Mesenchymal stem cell (in vitro differentiated cells and primary cell): ENCODE results near the gene BTN1A1. TPM values are rescaled to one million over a fixed set of nuclear protein-coding genes. Genes with fewer than 3 reads are reported as not detected.

Source experiments
- DNase-seq: peaks from one replicate; pipeline ENCODE4 v3.0.0-alpha.2; 2013
- H2AFZ ChIP-seq: one replicate; pipeline ENCODE4 v1.6.1; 2013; ENCODE audit warnings: low read depth, mild to moderate bottlenecking, control low read depth, inconsistent platforms, low read length, moderate library complexity
- H2AK5ac ChIP-seq: 2 replicates; pipeline ENCODE4 v1.6.1; 2013; ENCODE audit warnings: low read length, moderate library complexity, mild to moderate bottlenecking, inconsistent platforms; ENCODE audit not compliant: severe bottlenecking
- H2BK120ac ChIP-seq: one replicate; pipeline ENCODE4 v1.6.1; 2013; ENCODE audit warnings: low read depth, mild to moderate bottlenecking, inconsistent platforms, low read length, moderate library complexity
- H2BK12ac ChIP-seq, 2 experiments: one replicate each; pipeline ENCODE4 v1.6.1; 2013; ENCODE audit warnings: inconsistent platforms in 2 of 2, low read length in 2 of 2, mild to moderate bottlenecking in 2 of 2, moderate library complexity in 2 of 2, control low read depth in 1 of 2
- H2BK15ac ChIP-seq: one replicate; pipeline ENCODE4 v1.6.1; 2013; ENCODE audit warnings: mild to moderate bottlenecking, low read depth, inconsistent platforms; ENCODE audit not compliant: poor library complexity, severe bottlenecking
- H2BK5ac ChIP-seq: 2 replicates; pipeline ENCODE4 v1.6.1; 2013; ENCODE audit warnings: low read depth, mild to moderate bottlenecking, low read length, control low read depth, inconsistent platforms; ENCODE audit not compliant: poor library complexity, severe bottlenecking
- H3K14ac ChIP-seq, 2 experiments: one replicate each; pipeline ENCODE4 v1.6.1; 2013; ENCODE audit warnings: inconsistent platforms in 2 of 2, low read length in 2 of 2, control low read depth in 1 of 2, mild to moderate bottlenecking in 1 of 2, moderate library complexity in 1 of 2
- H3K18ac ChIP-seq, 2 experiments: one replicate each; pipeline ENCODE4 v1.6.1; 2013; ENCODE audit warnings: inconsistent platforms in 2 of 2, low read length in 2 of 2, control low read depth in 1 of 2, low read depth in 1 of 2, mild to moderate bottlenecking in 1 of 2
- H3K23ac ChIP-seq, 2 experiments: one replicate each; pipeline ENCODE4 v1.6.1; 2013; ENCODE audit warnings: inconsistent platforms in 2 of 2, low read length in 2 of 2, mild to moderate bottlenecking in 2 of 2, moderate library complexity in 2 of 2, control low read depth in 1 of 2
- H3K27ac ChIP-seq: 2 replicates; pipeline ENCODE4 v1.5.1; 2013; ENCODE audit warnings: mild to moderate bottlenecking, moderate library complexity, low read length, control low read depth, inconsistent platforms; ENCODE audit not compliant: poor library complexity, severe bottlenecking
- H3K27me3 ChIP-seq, 2 experiments: 2 replicates each; pipeline versions ENCODE4 v1.6.1 to v1.7.0; 2013; ENCODE audit warnings: low read length in 2 of 2, mild to moderate bottlenecking in 2 of 2, moderate library complexity in 2 of 2, control low read depth in 1 of 2, inconsistent platforms in 1 of 2; ENCODE audit not compliant: control insufficient read depth in 1 of 2, insufficient read depth in 1 of 2
- H3K36me3 ChIP-seq, 2 experiments: 2 replicates each; pipeline versions ENCODE4 v1.6.1 to v1.7.0; 2013; ENCODE audit warnings: low read length in 2 of 2, control low read depth in 1 of 2, inconsistent platforms in 1 of 2, low read depth in 1 of 2, mild to moderate bottlenecking in 1 of 2; ENCODE audit not compliant: insufficient read depth in 2 of 2, control insufficient read depth in 1 of 2
- H3K4ac ChIP-seq, 2 experiments: one replicate each; pipeline ENCODE4 v1.6.1; 2013; ENCODE audit warnings: inconsistent platforms in 2 of 2, low read length in 2 of 2, mild to moderate bottlenecking in 2 of 2, moderate library complexity in 2 of 2, control low read depth in 1 of 2, low read depth in 1 of 2
- H3K4me1 ChIP-seq: 2 replicates; pipeline ENCODE4 v1.6.1; 2013; ENCODE audit warnings: low read depth, low read length, control low read depth; ENCODE audit not compliant: control insufficient read depth, insufficient read depth
- H3K4me2 ChIP-seq: 2 replicates; pipeline ENCODE4 v1.6.1; 2013; ENCODE audit warnings: low read length, mild to moderate bottlenecking, inconsistent platforms; ENCODE audit not compliant: poor library complexity, severe bottlenecking
- H3K4me3 ChIP-seq, 2 experiments: 2 replicates each; pipeline versions ENCODE4 v1.5.1 to v1.7.0; 2013; ENCODE audit warnings: low read length in 2 of 2, mild to moderate bottlenecking in 2 of 2, control low read depth in 1 of 2, low read depth in 1 of 2; ENCODE audit not compliant: insufficient read depth in 1 of 2
- H3K79me1 ChIP-seq: replicated peaks from 2 replicates; pipeline ENCODE4 v1.6.1; 2013; ENCODE audit warnings: mild to moderate bottlenecking, control low read depth, low read length, inconsistent platforms; ENCODE audit not compliant: poor library complexity, severe bottlenecking
- H3K9ac ChIP-seq: 2 replicates; pipeline ENCODE4 v1.7.0; 2013; ENCODE audit warnings: mild to moderate bottlenecking, low read length, moderate library complexity
- H3K9me3 ChIP-seq: 2 replicates; pipeline ENCODE4 v1.7.0; 2013; ENCODE audit warnings: mild to moderate bottlenecking, low read length; ENCODE audit not compliant: control insufficient read depth
- H4K8ac ChIP-seq: one replicate; pipeline ENCODE4 v1.6.1; 2013; ENCODE audit warnings: inconsistent platforms, mild to moderate bottlenecking, low read length, moderate library complexity
- H4K91ac ChIP-seq: one replicate; pipeline ENCODE4 v1.6.1; 2013; ENCODE audit warnings: mild to moderate bottlenecking, low read length, inconsistent platforms
- WGBS: methylation state at CpG from one replicate; pipeline ENCODE4 v1.1.7; 2013; ENCODE audit warnings: mixed read lengths; 5-methylcytosine and 5-hydroxymethylcytosine counted together
- small RNA-seq: library from polyadenylated mRNA; stranded (forward); fragments of <200 nt; extraction: miRNeasy Mini kit (QIAGEN cat#:217004); gene quantifications from one replicate; pipeline ENCODE3, GENCODE V24; 2013; ENCODE audit warnings: low read depth

Gene BTN1A1

DNA sequence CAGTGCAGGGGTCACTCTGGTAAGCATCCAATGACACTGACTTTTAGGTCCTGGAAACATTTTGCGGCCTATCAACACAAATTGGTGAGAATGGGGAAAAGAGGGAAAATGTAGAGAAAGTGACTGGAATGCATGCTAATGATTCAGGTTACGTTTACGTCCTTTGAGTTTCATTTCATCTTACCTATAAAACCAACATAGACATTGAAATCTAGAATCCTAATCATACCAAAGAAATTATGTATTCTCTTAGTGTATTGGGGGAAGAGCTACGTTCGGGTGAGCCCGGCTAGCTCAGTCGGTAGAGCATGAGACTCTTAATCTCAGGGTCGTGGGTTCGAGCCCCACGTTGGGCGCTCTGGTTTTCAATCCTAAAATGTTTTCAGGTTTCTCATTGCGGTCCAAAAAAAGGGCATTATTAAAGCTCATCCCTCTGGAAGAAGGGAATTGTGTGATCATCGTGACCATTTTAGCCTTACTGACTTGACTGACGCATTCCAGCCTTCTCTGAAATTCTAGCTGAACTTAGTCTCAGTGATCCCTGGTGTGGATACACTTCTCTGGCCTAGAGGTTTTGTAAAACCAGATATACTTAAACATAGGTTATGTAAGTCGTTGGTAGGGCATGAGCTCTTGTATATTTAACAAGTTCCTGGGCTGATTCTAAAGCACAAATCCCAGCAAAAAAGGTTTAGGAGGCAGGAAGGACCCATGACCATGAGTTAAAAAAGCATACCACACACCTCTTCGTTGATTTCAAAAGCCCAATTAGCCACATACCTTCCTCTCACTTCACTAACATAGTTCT lies 56.4 kb downstream of the BTN1A1 start:
- H2BK5ac ChIP-seq, result no peak overlapping the region
- H2AFZ ChIP-seq, result peak overlapping the region; percentile 85
- H3K27me3 ChIP-seq, result no peaks in the 10 kb centered on the region
- H3K4me1 ChIP-seq, result peaks cover 2% of the 10 kb centered on the region
- 5% methylated on average over 12 of the region's 16 CpGs for WGBS
- no peak overlapping the region for H3K23ac ChIP-seq
- peak overlapping the region in 1 of 2 experiments; percentile 26 for H3K4ac ChIP-seq
- H4K91ac ChIP-seq, result no peak overlapping the region
- H3K9me3 ChIP-seq, result no peaks in the 10 kb centered on the region
- H2BK15ac ChIP-seq, result no peak overlapping the region
- H3K27ac ChIP-seq, result peak overlapping the region; percentile 62
- no peak overlapping the region for H2AK5ac ChIP-seq
- peak overlapping the region; percentile 23 for H3K9ac ChIP-seq
- DNase-seq, result peak; percentile 89
- peak overlapping the region in 1 of 2 experiments; percentile 76 for H3K4me3 ChIP-seq
- H3K18ac ChIP-seq, result no peak overlapping the region
- H4K8ac ChIP-seq, result no peak overlapping the region
- H2BK120ac ChIP-seq, result no peak overlapping the region
- H3K79me1 ChIP-seq, result no peaks in the 10 kb centered on the region
- peak overlapping the region; percentile 41 for H3K4me2 ChIP-seq
- no peaks in the 10 kb centered on the region for H3K36me3 ChIP-seq
- no peak overlapping the region for H2BK12ac ChIP-seq
- no peak overlapping the region for H3K14ac ChIP-seq

Small RNA genes lying within 50 kb of the gene (small RNA-seq; reads per million reads assigned to genes)
- not detected for gene RNU6-502P
